ENCODE measurements around the gene CRMP1.

CRMP1 gene

GRCh38 chr4:5924461-5925125, 31.7 kb upstream of the CRMP1 start:
- no peak for TF ChIP-seq CTCF (IDR thresholded peaks at IDR 0.05; ENCODE audit: low read depth, low read length)
- TF ChIP-seq MYC (IDR thresholded peaks at IDR 0.05; ENCODE audit: low read depth, low read length): no peak
- no peak for TF ChIP-seq POLR2A (IDR thresholded peaks at IDR 0.05; ENCODE audit: extremely low read depth, insufficient read length)
- no peak for TF ChIP-seq MAX (IDR thresholded peaks at IDR 0.05; ENCODE audit: low read depth, low read length)
- no peak for DNase-seq (ENCODE audit: low read depth)
- H3K4me3 ChIP-seq (ENCODE audit: low read depth, low read length): no peak overlapping the region

- DNase-seq (ENCODE audit: low read depth): no peak
- no peak for TF ChIP-seq MYC (IDR thresholded peaks at IDR 0.05; ENCODE audit: low read depth, low read length)
- TF ChIP-seq POLR2A (IDR thresholded peaks at IDR 0.05; ENCODE audit: extremely low read depth, insufficient read length): no peak
- no peak for TF ChIP-seq MAX (IDR thresholded peaks at IDR 0.05; ENCODE audit: low read depth, low read length)
- no peak for TF ChIP-seq CTCF (IDR thresholded peaks at IDR 0.05; ENCODE audit: low read depth, low read length)
- no peak overlapping the region for H3K4me3 ChIP-seq (ENCODE audit: low read depth, low read length)
Observed at GRCh38 chr4:5923376-5923775, 30.5 kb upstream of the CRMP1 start.

GRCh38 chr4:5922556-5922955, 29.7 kb upstream of the CRMP1 start:
- no peak overlapping the region for H3K4me3 ChIP-seq (ENCODE audit: low read depth, low read length)
- TF ChIP-seq MYC (IDR thresholded peaks at IDR 0.05; ENCODE audit: low read depth, low read length): no peak
- no peak for TF ChIP-seq MAX (IDR thresholded peaks at IDR 0.05; ENCODE audit: low read depth, low read length)
- no peak for TF ChIP-seq CTCF (IDR thresholded peaks at IDR 0.05; ENCODE audit: low read depth, low read length)
- no peak for TF ChIP-seq POLR2A (IDR thresholded peaks at IDR 0.05; ENCODE audit: extremely low read depth, insufficient read length)
- no peak for DNase-seq (ENCODE audit: low read depth)

- DNase-seq (ENCODE audit: low read depth): no peak
- TF ChIP-seq MAX (IDR thresholded peaks at IDR 0.05; ENCODE audit: low read depth, low read length) (no peak), CTCF (IDR thresholded peaks at IDR 0.05; ENCODE audit: low read depth, low read length) (no peak), MYC (IDR thresholded peaks at IDR 0.05; ENCODE audit: low read depth, low read length) (no peak), POLR2A (IDR thresholded peaks at IDR 0.05; ENCODE audit: extremely low read depth, insufficient read length) (no peak)
- no peak overlapping the region for H3K4me3 ChIP-seq (ENCODE audit: low read depth, low read length)
Observed at GRCh38 chr4:5921981-5922380, 29.1 kb upstream of the CRMP1 start.

GRCh38 chr4:5921101-5921980, 28.5 kb upstream of the CRMP1 start:
- TF ChIP-seq POLR2A (IDR thresholded peaks at IDR 0.05; ENCODE audit: extremely low read depth, insufficient read length) (no peak), MYC (IDR thresholded peaks at IDR 0.05; ENCODE audit: low read depth, low read length) (no peak), MAX (IDR thresholded peaks at IDR 0.05; ENCODE audit: low read depth, low read length) (no peak), CTCF (IDR thresholded peaks at IDR 0.05; ENCODE audit: low read depth, low read length) (no peak)
- H3K4me3 ChIP-seq (ENCODE audit: low read depth, low read length): no peak overlapping the region
- no peak for DNase-seq (ENCODE audit: low read depth)
